ENCODE data around the gene MPPED1. TPM values are rescaled to one million over a fixed set of nuclear protein-coding genes. Genes with fewer than 3 reads are reported as not detected.

The MPPED1 gene
- total and polyA plus RNA-seq, 2 donors (not counting 3 experiments of a cell fraction or from before 2014, with no cell fraction given), result not detected

DNA sequence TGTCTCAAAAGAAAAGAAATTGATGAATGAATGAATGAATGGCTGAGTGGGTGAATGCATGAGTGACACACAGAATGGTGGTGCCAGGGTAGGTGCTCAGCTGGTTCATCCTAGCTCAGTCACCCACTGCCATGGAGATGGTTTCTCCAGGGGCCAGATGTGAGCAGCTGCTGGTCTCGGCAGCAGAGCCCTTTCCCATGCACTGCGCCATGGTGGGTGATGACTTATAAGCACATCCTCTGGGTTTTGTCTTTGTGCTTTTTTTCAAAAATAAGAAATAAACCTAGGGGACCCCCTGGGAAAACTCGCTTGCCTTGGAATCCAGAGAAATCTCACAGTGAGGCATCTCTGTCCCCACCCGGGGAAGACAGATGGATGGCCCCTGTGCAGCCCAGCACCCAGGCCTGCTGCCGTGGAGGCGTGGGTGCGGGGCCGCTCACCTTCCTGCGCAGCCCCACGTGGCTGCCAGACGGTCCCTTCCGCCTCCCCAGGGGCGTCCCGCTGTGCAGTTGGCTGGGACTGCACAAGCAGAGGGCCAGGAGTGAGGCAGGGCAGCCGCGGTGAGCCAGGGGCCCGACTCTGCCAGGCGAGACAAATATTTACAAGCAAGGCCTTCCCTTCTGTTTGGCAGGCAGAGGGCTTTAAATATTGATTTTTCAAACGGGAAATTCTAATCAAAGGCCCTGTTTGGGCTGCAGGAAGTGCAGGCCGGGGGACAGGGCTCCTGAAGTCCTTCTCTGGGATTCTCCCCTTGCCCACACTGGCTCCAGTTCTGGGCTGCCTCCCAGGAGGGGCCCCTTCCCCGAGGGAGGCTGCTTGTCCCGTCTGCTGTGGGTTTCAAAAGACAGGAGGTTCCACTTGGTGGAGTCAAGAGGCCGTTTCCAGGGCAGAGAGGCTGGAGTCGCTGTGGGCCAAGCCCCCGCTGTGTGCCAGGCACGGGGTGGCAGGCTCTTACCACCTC lies 24.3 kb downstream of the MPPED1 start:
- Histone ChIP-seq H3K36me3 (ENCODE audit: control insufficient read depth in 2 of 2, extremely low read depth in 1 of 2, insufficient read depth in 2 of 2, low read length in 2 of 2) (no peaks in the 10 kb centered on the region), H3K4me3 (replicated peaks in 1 of 3; ENCODE audit: insufficient read depth in 1 of 3, low read depth in 1 of 3, low read length in 3 of 3) (no peak overlapping the region), H3K4me1 (ENCODE audit: control insufficient read depth, extremely low read depth, insufficient read depth, low read length) (no peaks in the 10 kb centered on the region), H2AFZ (ENCODE audit: low read depth, low read length) (no peak overlapping the region), H3K9me1 (replicated peaks; ENCODE audit: control insufficient read depth, extremely low read depth, insufficient read depth, low read length) (no peaks in the 10 kb centered on the region), H3K4me2 (ENCODE audit: insufficient read depth, low read length) (no peak overlapping the region), H3K27me3 (ENCODE audit: control insufficient read depth in 2 of 2, insufficient read depth in 2 of 2, low read length in 2 of 2) (peaks cover 0 to 2% of the 10 kb centered on the region in 2 experiments), H3K9ac (replicated peaks; ENCODE audit: extremely low read depth, insufficient read depth, low read length) (no peak overlapping the region), H3K9me3 (replicated peaks; ENCODE audit: control insufficient read depth, insufficient read depth, low read length) (no peaks in the 10 kb centered on the region), H3K27ac (ENCODE audit: insufficient read depth, low read depth, low read length) (no peak overlapping the region), H3K79me2 (ENCODE audit: control insufficient read depth, insufficient read depth, low read length) (no peaks in the 10 kb centered on the region), H4K20me1 (replicated peaks; ENCODE audit: control insufficient read depth, extremely low read depth, insufficient read depth, low read length) (no peaks in the 10 kb centered on the region)
- dilution Hi-C loops (cut with MboI; ENCODE audit: extremely low pct_ligation_motif_present, low sequenced_read_pairs) (no loop called here), intact Hi-C loops (cut with micrococcal nuclease) (no loop called here)
- DNase-seq (ENCODE audit: low read depth, low spot score) (no peak), FAIRE-seq (no peak)
- no TSS peak for BruUV-seq (replicated peaks)
- CTCF ChIA-PET, result no interaction called here
- TF ChIP-seq POLR2A (IDR thresholded peaks at IDR 0.05; ENCODE audit: low read depth, low read length) (no peak), GATA2 (IDR thresholded peaks at IDR 0.05; ENCODE audit: insufficient read depth, insufficient read length, low read depth, low read length) (no peak), EZH2 (IDR thresholded peaks at IDR 0.05; ENCODE audit: borderline replicate concordance, low read depth, low read length, severe bottlenecking) (no peak), FOS (IDR thresholded peaks at IDR 0.05; ENCODE audit: borderline replicate concordance, insufficient read depth, low read length) (no peak), MYC (IDR thresholded peaks at IDR 0.05; ENCODE audit: low read depth, low read length) (no peak), JUN (IDR thresholded peaks at IDR 0.05; ENCODE audit: borderline replicate concordance, insufficient read depth, insufficient read length, low read depth) (no peak), POLR2AphosphoS5 (IDR thresholded peaks at IDR 0.05; ENCODE audit: insufficient read depth, low read depth, low read length) (no peak)
- TF ChIP-seq, protein P1, sequence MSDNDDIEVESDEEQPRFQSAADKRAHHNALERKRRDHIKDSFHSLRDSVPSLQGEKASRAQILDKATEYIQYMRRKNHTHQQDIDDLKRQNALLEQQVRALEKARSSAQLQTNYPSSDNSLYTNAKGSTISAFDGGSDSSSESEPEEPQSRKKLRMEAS (IDR thresholded peaks at IDR 0.05; ENCODE audit: insufficient read depth, insufficient read length), result no peak
- TF ChIP-seq, protein P2, sequence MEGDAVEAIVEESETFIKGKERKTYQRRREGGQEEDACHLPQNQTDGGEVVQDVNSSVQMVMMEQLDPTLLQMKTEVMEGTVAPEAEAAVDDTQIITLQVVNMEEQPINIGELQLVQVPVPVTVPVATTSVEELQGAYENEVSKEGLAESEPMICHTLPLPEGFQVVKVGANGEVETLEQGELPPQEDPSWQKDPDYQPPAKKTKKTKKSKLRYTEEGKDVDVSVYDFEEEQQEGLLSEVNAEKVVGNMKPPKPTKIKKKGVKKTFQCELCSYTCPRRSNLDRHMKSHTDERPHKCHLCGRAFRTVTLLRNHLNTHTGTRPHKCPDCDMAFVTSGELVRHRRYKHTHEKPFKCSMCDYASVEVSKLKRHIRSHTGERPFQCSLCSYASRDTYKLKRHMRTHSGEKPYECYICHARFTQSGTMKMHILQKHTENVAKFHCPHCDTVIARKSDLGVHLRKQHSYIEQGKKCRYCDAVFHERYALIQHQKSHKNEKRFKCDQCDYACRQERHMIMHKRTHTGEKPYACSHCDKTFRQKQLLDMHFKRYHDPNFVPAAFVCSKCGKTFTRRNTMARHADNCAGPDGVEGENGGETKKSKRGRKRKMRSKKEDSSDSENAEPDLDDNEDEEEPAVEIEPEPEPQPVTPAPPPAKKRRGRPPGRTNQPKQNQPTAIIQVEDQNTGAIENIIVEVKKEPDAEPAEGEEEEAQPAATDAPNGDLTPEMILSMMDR (IDR thresholded peaks at IDR 0.05; ENCODE audit: extremely low read depth in 1 of 2, insufficient read depth in 1 of 2, low read depth in 1 of 2, low read length in 2 of 2), result no peak
- POLR2A ChIA-PET, result no interaction called here
